Astrocyte of the hippocampus (primary cell): ENCODE data around the gene BACE2.
"Not testable (repeated sequence)": the region's sequence is repeated elsewhere in the genome, so short reads cannot be mapped to it uniquely, and the experiment has no call there.

ENCODE experiments used
- DNase-seq: peaks from one replicate; pipeline ENCODE4 v3.0.0; 2011; ENCODE audit warnings: low read depth, low spot score

BACE2 gene

DNA sequence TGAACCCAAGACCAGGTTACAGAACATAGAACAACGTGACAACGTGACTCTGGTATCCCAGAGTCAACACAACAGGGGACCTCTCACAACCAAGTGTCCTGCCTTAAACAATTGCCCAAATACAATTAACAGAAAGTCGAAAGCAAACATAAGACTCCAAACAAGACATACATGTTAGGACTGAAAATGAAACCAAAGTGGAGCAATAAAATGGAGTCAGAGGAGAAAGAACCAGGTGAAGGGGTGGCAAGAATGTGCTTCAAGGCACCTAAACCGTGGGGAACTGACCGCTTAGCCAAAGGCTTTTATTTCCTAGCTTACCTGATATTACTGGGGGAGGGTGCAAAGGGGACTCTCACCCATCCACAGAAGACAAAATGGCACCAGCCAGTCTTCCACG lies 17.8 kb downstream of the BACE2 start:
- no peak for DNase-seq

DNA sequence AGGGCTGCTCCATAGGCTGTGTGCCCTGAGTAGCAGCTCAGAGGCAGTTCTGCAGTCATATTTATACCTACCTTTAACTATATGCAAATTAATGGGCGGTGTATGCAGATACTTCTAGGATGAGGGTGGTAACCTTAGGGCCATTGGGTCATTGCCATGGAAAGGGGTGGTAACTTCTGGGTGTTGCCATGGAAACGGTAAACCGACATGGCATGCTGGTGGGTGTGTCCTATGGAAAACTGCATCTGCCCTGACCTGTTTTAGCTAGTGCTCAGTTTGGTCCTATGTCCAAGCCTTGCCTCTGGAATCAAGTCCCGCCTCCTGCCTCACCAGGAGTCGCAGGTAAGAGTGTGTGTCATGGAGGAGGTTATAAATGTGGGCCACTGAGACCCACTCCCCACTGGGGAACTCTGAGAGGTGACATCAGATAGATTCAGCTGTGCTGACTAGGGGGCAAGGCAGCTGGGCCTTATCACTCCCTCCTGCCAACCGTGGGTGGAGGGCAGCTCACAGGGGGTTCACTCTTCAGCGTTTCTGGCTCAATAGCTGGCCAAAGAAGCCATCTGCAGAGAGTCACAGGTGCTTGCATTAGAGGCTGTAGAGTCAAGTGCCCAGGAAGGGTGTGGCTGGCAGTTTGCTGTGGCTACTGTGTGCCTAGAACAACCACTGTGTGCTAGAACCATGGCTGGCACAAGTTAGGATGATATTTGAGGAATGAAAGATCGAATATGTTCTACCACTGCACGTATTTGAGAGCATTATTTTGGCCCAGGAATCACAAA lies 19.0 kb downstream of the BACE2 start:
- no peak for DNase-seq

DNA sequence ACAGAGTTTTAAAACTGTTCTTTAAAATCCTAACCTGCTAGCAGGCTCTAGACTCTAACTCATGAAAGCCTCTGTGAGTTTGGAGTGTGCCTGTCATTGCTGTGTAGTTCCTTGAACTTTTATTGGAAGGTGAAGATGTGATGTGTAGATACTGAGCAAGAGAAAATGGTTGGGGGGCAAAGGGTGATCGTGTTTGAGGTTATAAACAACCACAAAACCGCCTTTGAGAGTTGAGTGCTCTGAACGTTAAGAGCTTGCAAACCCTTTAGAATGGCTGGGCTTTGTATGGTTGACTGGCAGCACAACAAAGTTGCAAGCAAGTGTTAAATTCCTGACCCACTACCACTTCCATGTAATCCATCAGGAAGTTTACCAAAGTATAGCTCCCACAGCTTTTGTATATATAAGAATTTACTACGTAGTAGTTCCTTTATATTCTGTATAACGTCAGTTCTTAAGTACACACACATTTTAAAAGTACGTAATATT lies 19.6 kb downstream of the BACE2 start:
- DNase-seq: peak; percentile 38

DNA sequence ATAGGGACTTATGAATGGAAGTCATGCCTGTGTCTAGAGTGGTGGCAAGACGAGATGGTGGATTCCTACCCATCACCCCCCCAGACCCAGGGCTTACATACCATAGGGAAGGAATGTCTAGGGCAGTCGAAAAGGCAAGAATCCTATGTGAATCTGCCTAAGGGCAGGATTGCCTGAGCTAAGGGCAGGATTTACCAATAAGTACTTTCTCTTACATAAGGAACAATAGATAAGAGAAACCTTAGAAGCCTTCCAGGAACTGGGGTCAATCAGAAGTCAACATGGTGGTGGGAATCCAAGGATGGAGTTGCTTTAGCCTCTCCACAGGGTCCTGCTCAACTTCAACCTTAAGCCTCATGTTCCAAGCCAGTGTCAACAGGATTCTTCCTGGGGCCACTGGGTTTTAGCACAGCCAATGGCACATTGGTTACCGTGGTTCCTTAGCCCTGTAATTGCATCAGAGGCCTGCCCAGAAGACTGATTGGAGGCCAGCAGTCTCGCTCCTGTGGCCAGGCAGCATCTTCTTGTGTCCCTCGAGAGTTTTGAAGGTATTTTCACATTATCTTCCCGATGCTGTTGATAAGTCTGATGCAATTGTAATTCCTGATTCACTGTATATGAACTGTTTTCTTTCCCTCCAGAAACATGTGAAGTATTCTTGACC lies 20.7 kb downstream of the BACE2 start:
- DNase-seq: no peak

DNA sequence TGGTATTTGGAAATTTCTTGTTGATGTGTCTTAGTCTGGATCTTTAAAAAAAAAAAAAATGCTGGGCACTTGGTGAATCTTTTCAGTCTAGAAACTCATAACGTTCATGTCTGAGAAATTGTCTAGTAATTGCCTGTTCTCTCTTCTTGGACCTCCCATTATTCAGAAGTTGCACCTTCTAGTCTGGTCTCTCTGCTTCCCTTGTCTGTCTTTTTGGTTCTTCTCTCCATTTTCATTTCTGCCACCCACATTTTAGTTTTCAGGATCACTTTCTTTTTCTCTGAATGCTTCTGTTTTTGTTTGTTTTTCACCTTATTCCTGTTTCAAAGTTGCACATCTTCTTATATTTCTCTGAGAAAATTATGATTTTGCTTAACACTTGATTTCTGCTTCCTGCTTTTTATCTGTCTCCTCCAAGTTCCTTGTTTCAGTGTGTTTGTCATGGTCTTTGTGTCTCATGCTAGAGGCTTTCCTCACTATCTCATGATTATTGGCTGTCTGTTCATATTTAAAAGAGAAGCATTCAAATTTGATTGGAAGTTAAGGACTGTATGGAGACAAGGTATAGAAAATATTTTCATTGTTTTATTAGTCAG lies 21.3 kb downstream of the BACE2 start:
- no peak for DNase-seq

DNA sequence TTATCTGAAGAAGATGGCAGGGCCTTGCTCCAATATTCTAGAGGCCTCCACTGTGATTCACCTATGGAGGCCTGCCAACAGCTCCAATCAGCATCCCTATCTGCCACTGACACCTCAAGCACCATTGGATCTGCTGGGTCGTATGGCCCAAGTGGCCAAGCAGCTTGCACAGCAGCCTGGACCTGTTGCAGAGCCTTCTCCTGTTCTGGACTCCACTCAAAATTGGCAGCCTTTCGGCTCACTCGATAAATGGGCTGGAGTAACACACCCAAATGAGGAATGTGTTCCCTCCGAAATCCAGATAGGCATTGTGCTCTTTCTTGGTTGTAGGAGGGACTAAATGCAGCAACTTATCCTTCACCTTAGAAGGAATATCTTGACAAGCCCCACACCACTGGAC lies 24.6 kb downstream of the BACE2 start:
- DNase-seq: not testable (repeated sequence)

DNA sequence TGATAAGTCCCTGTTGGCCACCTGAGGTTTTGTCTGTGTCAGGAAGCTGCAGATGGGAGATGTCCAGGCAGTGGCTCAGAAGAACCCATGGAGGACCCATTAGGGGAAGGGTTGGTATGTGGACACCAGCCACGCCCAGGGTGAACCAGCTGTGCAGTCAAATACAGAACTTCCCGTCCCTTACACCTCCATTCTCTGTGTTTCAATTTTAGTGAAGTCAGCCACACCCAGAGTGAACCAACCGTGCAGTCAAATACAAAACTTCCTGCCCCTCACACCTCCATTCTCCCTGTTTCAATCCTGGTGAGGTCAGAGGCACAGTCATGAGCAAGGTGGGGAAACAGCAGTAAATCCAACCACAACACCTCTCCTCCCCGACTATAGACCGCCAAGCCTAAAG lies 27.4 kb downstream of the BACE2 start:
- DNase-seq: no peak

DNA sequence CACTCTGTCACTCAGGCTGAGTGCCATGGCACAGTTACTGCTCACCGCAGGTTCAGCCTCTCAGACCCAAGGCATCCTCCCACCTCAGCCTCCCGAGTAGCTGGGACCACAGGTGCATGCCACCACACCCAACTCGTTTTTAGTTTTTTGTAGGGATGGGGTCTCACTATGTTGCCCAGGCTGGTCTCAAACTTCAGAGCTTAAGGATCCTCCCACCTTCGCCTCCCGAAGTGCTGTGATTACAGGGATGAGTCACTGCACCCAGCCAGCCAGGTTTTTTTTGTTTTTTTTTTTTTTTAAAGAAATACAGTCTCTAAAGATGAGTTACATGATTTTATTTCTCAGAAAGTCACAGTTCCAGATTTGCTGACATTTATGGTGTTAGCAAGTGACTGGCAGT lies 29.0 kb downstream of the BACE2 start:
- peak; percentile 28 for DNase-seq

DNA sequence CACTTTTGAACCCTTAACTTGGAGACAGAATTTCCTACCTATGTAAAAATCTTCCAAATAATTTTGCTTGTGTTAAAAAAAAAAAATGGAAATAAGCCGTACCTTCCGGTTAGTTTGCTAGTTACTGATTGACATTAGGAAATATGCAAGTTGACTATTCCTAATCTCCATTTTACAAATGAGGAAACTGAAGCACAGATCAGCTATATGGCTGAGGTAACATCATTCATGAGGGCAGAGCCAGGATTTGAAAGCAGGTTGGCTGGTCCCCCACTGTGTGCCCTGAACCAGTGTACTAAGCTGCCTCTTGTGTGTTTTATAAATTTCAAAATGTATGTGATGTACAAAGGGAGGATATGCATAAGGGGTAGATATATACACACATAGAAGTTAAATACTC lies 29.6 kb downstream of the BACE2 start:
- DNase-seq: no peak

DNA sequence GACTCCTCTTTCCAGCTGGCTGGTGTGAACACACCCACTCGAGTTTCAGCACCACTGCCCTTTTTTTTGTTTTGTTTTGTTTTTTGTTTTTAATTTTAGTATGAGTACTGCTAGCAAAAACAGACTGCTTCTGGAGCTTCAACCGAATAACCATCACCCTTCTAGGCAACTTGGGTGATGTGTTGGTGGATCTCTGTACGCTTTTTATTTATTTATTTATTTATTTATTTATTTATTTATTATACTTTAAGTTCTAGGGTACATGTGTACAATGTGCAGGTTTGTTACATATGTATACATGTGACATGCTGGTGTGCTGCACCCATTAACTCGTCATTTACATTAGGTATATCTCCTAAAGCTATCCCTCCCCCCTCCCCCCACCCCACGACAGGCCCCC lies 30.7 kb downstream of the BACE2 start:
- DNase-seq: not testable (repeated sequence)

DNA sequence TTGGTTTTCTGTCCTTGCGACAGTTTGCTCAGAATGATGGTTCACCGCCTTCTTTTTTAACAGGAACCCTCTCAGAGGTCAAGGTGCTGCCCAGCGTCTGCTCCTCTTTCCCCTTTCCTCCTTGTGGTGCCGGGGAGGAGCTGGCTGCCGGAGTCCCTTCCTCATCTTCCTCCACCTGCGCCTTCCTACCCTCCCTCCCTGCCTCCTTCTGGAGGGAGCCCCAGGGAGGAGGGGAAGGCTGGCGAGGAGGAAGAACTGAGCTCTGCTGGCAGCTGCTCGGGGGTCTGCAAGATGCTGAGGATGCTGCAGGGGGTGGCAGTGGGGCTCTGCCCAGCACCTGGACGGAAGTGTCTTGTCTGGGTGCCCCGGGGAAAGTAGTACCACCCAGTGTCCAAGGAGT lies 31.2 kb downstream of the BACE2 start:
- no peak for DNase-seq

DNA sequence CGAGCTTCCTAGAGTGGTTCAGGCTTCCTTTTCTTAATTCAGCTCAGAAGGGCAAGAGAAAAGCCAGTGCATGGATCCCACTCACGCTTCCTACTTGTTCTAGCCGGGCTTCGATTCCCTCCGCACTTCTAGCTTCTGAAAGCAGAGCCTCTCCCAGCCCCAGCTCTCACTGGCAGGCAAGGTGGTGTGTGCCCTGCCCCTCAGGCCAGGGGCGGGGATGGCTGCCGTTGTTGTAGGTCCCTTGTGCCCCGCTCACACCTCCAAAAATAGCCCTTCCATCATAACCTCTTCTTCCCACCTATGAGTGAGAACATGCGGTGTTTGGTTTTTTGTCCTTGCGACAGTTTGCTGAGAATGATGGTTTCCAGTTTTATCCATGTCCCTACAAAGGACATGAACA lies 31.6 kb downstream of the BACE2 start:
- no peak for DNase-seq

DNA sequence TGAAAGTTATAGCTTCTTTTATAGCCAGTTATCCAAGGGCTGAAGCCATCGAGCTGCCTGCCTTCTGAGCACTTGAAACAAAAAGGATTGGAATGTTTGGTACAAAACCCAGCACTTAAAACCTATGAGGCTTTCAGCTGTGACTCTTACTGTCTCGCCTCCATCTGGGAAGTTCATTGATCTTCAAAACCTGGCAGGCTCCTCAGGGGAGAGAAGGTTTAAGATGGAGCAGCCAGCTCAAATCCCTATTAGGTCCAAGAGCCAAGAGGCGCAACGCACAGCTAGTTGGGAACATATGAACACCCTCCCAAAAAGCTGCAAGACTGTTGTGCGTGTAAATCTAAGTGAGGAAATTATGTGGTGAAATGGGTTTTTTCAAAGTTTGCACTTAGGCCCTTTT lies 33.4 kb downstream of the BACE2 start:
- DNase-seq: no peak

DNA sequence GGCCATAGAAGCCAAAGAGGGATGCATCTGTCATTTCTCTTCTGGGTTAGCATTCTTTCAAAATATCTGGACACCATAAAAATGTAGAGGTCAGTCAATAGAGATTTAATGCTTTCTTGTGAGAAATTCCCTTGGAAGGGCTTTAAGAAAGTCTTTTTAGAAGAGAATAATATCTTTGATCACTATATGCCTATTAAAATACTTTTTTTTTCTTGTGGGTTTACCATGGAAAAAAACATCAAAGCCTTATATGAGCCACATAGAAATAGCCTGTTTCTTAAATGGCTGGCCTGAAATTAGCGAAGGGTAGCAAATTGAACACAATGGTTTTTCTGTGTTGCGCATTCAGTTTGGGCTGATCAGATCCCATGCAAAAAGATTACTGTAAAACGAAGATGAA lies 36.8 kb downstream of the BACE2 start:
- DNase-seq: no peak

DNA sequence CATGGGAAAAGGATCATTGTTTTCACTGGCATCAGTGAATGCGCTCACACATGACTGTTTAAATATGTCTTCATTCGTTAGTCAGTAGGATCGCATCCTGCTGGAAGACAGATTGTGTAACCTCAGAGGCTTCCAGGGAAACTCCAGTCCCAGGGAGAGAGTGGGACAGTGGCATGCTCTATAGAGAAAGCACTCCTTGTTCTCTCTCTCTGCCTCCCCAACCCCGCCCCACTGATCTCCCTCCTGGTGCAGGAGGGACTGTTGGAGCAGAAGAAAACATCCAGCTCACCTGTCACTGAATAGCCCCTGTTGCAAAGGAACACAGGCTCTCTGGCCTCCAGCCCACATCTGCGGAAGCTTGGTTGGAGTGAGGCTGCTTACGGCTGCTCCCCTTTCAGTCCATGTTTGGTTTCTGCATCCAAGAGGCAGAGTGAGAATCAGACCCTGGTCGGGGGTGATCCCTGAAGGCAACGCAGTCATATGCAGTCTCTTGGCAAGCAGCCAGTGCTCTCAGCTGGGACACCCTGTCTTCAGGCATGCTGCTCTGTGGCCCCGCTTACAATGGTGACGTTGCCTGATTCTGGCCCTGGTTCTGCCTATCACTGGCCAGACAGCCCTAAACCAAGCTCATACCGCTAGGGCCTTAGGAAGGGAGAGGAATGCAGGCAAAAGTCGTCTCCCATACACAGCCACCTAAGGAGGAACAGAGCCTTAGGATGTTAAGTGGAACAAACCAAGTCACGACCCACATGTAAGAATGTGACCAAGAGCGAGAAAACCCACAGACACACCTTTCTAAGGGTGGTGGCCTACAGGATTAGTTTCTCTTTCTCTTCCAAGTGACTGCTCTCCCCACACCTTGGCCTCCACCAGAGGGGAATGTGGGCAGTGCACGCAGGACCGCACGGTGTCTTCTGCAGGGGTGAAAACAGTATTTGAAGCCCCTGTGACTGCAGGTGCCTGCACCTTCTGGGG lies 39.7 kb downstream of the BACE2 start:
- DNase-seq: peak; percentile 76

DNA sequence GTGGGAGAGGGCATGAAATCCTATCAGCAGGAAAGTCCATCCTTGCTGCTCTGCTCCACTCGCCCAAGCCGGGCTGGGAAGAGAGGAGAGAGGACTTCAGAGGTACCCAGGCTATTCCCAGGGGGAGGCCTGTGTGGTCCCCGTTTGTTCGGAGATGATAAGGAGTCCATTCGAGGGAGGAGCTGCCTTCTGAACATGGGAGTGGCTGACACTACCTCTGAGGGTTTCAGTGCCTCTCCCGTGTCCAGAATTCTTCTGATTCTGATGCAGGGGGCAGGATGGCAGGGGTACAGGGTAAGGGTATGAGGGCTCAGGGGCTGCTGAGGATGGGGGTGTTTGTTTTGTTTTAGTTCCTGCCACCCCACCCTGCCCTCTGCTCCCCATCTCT lies 40.4 kb downstream of the BACE2 start:
- no peak for DNase-seq

DNA sequence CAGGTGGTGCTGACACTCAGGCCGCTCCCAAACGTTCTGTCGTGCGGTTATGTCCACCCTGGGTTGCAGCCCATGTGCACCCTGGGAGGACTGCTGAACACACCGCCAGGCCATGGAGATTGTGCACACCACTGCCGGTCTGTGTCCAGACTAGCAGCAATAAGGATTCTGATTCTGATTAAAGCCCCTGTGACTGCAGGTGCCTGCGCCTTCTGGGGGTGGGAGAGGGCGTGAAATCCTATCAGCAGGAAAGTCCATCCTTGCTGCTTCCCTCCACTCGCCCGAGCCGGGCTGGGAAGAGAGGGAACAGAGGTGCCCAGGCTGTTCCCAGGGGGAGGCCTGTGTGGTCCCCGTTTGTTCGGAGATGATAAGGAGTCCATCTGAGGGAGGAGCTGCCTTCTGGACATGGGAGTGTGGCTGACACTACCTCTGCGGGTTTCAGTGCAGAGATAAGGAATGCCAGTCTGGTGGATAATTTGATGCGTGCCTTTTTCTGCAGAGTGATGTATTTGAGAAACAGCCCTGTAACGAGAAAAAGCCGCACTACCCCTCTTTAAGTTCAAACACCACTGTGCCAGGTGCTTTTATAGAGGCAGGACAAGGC lies 41.2 kb downstream of the BACE2 start:
- DNase-seq: no peak

DNA sequence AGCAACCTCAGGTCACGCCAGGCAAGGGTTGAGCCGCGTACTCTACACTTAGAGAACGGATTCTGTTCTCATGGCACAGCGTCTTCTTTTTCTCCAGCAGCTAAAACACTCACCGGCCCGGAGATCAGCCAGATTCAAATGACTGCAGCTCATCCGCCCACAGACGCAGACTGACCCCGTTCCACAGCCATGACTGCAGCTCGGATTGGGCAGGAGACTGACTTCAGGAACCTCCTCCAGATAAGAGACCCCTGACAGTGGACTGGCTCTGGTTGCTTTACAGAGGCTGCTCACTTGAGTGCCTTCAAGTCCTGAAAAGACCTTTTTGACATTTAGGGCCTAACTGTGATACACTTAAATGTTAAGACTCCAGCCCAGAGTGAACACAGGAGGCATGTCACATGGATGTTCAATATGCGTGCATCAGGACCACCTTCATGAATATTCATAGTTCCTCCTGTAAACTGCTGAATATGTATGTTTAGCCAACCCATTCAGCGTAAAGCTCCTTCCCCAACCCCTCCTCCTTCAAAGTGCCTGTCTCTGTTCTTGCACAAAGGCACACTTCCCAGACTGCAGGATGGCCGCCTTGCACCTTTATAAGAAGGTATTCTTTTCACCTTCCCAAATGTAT lies 42.6 kb downstream of the BACE2 start:
- DNase-seq: peak; percentile 57

DNA sequence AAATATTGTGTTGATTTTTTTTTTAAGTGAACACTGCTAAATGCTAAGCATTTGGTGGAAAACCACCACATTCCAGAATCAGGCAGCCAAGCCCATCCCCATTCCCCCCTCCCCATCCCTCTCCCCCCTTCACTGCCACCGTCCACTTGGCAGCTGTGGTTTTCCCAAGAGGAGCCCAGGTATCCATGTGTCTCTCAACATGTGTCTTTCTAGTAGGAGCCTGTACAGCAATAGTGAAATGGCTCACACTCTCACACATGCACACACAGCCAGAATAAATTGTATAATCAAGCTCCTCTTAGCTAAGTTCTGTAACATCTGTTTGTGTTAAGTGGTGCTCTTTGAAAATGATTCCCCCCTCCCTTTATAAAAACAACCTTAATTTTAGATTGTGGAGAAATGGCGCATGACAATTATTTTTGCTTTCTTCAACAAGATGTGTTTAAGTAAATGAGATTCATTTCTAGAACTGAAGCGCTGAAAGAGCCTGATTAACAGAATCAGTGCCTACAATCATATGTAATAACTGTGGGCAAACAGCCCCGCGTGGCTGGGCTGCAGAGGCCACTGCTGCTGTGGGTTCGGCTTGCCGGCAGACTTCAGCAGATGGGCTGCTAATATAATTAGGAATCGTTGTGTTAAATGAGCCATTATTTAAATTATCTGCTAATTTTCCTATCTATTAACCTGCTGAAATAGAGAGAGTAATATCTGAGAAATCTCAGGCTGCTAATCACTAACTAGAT lies 43.3 kb downstream of the BACE2 start:
- DNase-seq: peak; percentile 61

DNA sequence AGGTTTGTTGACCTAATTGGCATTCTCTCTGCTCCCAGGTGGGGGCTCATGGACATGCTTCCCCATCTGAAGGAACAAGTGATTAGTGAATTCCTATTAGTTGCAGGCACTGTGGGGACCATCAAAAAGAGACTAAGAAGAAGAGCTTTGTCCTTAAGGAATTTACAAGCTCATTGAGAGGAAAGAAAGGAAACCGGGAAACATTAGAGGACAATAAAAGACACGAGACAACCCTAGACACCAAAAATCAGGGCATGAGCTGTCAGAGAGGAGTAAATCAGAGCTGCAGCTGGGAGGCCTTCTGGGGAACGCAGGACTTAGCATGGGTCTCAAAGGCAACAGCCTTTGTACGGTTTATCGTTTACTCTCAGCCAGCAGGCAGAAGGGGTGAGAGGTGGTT lies 45.1 kb downstream of the BACE2 start:
- no peak for DNase-seq
